CD4-positive, alpha-beta T cell (primary cell): ENCODE data around the gene FAM184B. TPM values are rescaled to one million over a fixed set of nuclear protein-coding genes. Genes with fewer than 3 reads are reported as not detected.

Experiments used
- ATAC-seq: fragments of 200-7000 bp; cut with Tn5 transposase; one replicate; pipeline ENCODE4 v1.10.0; 2022; ENCODE audit warnings: mild to moderate bottlenecking; ENCODE audit not compliant: poor library complexity
- CTCF ChIA-PET: fragments of 350-600 bp; sonication (Branson Sonifier 250); formaldehyde crosslinking; loops from one replicate; lab custom pipeline; 2021; ENCODE audit warnings: antibody characterized with exemption, inconsistent platforms; lab: Charles Lee
- POLR2A ChIA-PET: fragments of 350-600 bp; sonication (Branson Sonifier 250); formaldehyde crosslinking; loops from one replicate; lab custom pipeline; 2021; ENCODE audit warnings: antibody characterized with exemption, inconsistent platforms; lab: Charles Lee
- DNase-seq, 14 experiments: peaks; one replicate each; pipeline ENCODE4 v3.0.0-alpha.2; 2013 to 2020; ENCODE audit warnings: mixed read lengths in 2 of 14
- H3K27ac ChIP-seq, 2 donors: one replicate each; pipeline versions ENCODE4 v1.5.1 to v1.7.0; 2013; ENCODE audit warnings: low read length in 2 of 2, low read depth in 1 of 2, mild to moderate bottlenecking in 1 of 2
- H3K27me3 ChIP-seq, 2 experiments: 1 replicate in 1 of 2; 2 replicates in 1 of 2; pipeline versions ENCODE4 v1.6.1 to v1.7.0; 2013; ENCODE audit warnings: low read length in 2 of 2, control low read depth in 1 of 2, mild to moderate bottlenecking in 1 of 2, moderate library complexity in 1 of 2; ENCODE audit not compliant: insufficient read depth in 2 of 2, control insufficient read depth in 1 of 2
- H3K36me3 ChIP-seq: one replicate; pipeline ENCODE4 v1.6.1; 2013; ENCODE audit warnings: low read length, control low read depth; ENCODE audit not compliant: insufficient read depth
- H3K4me1 ChIP-seq: one replicate; pipeline ENCODE4 v1.6.1; 2013; ENCODE audit warnings: low read length, control low read depth; ENCODE audit not compliant: insufficient read depth
- H3K4me3 ChIP-seq: one replicate; pipeline ENCODE4 v1.5.1; 2013; ENCODE audit warnings: mild to moderate bottlenecking, low read length, moderate library complexity
- H3K9me3 ChIP-seq, 2 experiments: 1 replicate in 1 of 2; 2 replicates in 1 of 2; pipeline versions ENCODE4 v1.6.1 to v1.7.0; 2013; ENCODE audit warnings: low read length in 2 of 2, mild to moderate bottlenecking in 2 of 2, control low read depth in 1 of 2, moderate library complexity in 1 of 2; ENCODE audit not compliant: control insufficient read depth in 1 of 2, insufficient read depth in 1 of 2
- H3K27ac Mint-ChIP-seq: one replicate; pipeline ENCODE4 v1.8.0; 2020; ENCODE audit warnings: mixed read lengths
- H3K27me3 Mint-ChIP-seq: one replicate; pipeline ENCODE4 v1.8.0; 2021; ENCODE audit warnings: mixed read lengths
- H3K36me3 Mint-ChIP-seq: one replicate; pipeline ENCODE4 v1.8.0; 2021; ENCODE audit warnings: low read depth, mixed read lengths
- H3K4me1 Mint-ChIP-seq: one replicate; pipeline ENCODE4 v1.8.0; 2021; ENCODE audit warnings: low read depth, mixed read lengths
- H3K4me3 Mint-ChIP-seq: one replicate; pipeline ENCODE4 v1.8.0; 2020; ENCODE audit warnings: mild to moderate bottlenecking, mixed read lengths
- H3K9me3 Mint-ChIP-seq: one replicate; pipeline ENCODE4 v1.8.0; 2020; ENCODE audit warnings: mixed read lengths
- CTCF ChIP-seq: fragments of 200-600 bp; IDR thresholded peaks from one replicate; pipeline ENCODE4 v1.8.0; 2022; ENCODE audit warnings: antibody characterized with exemption, mild to moderate bottlenecking
- intact Hi-C, 2 experiments: fragments of 100-400 bp; cut with DNase I in 1 of 2; cut with micrococcal nuclease in 1 of 2; formaldehyde crosslinking; loops; one replicate each; pipeline versions ENCODE4 v1.15.1 to v1.9.0; 2023 to 2025; cut with DNase I, micrococcal nuclease
- total RNA-seq, 174 experiments: library from RNA in 2 of 174; stranded (reverse) in 2 of 174; gene quantifications; one replicate each; pipeline ENCODE4 v1.2.3 and lab custom pipeline; 2021 to 2026

FAM184B gene
- total RNA-seq, 2 experiments from 2014 or later, result not detected

GRCh38 chr4:17650406-17650805, 131.0 kb downstream of the FAM184B start:
- DNase-seq (no peak), ATAC-seq (no peak)
- Mint-ChIP-seq H3K4me3 (no peak overlapping the region), H3K36me3 (no peaks in the 10 kb centered on the region), H3K27ac (no peak overlapping the region), H3K4me1 (peaks cover 15% of the 10 kb centered on the region), H3K27me3 (no peaks in the 10 kb centered on the region), H3K9me3 (no peaks in the 10 kb centered on the region)
- H3K4me1 ChIP-seq, result peaks cover 16% of the 10 kb centered on the region
- H3K36me3 ChIP-seq, result no peaks in the 10 kb centered on the region
- no peaks in the 10 kb centered on the region for H3K9me3 ChIP-seq
- ChIA-PET POLR2A (interaction anchor here (1.1 kb wide), 1 partner anchor 36 kb away, joined by 5 read pairs; the partner anchor contains the start of gene MED28), CTCF (no interaction called here)
- TF ChIP-seq CTCF, result no peak
- H3K4me3 ChIP-seq, result no peak overlapping the region
- no peaks in the 10 kb centered on the region for H3K27me3 ChIP-seq
- H3K27ac ChIP-seq, result no peak overlapping the region
- intact Hi-C loops, result no loop called here

- H3K27ac Mint-ChIP-seq, result no peak overlapping the region
- H3K9me3 ChIP-seq, result peaks cover 0 to 7% of the 10 kb centered on the region in 2 experiments
- H3K36me3 Mint-ChIP-seq, result no peaks in the 10 kb centered on the region
- intact Hi-C loops, result no loop called here
- peaks cover 16% of the 10 kb centered on the region for H3K4me1 ChIP-seq
- no peak overlapping the region for H3K4me3 Mint-ChIP-seq
- no peaks in the 10 kb centered on the region for H3K27me3 Mint-ChIP-seq
- H3K36me3 ChIP-seq, result no peaks in the 10 kb centered on the region
- H3K4me3 ChIP-seq, result no peak overlapping the region
- DNase-seq, result no peak
- ChIA-PET CTCF (no interaction called here), POLR2A (no interaction called here)
- no peak overlapping the region for H3K27ac ChIP-seq
- H3K4me1 Mint-ChIP-seq, result peaks cover 15% of the 10 kb centered on the region
- ATAC-seq, result no peak
- TF ChIP-seq CTCF, result no peak
- no peaks in the 10 kb centered on the region for H3K27me3 ChIP-seq
- no peaks in the 10 kb centered on the region for H3K9me3 Mint-ChIP-seq
These were observed 133.5 kb downstream of the FAM184B start for GRCh38 chr4:17647927-17648326.

GRCh38 chr4:17647176-17647806, 134.1 kb downstream of the FAM184B start:
- CTCF ChIA-PET, result interaction anchor here (1.1 kb wide), 1 partner anchor 10 kb away, joined by 4 read pairs; no protein-coding TSS in a partner anchor

More at GRCh38 chr4:17647176-17647806, 134.1 kb downstream of the FAM184B start:
- H3K27me3 Mint-ChIP-seq, result no peaks in the 10 kb centered on the region
- no peak overlapping the region for H3K4me3 Mint-ChIP-seq
- H3K9me3 Mint-ChIP-seq, result no peaks in the 10 kb centered on the region
- no peak overlapping the region for H3K4me3 ChIP-seq
- no peaks in the 10 kb centered on the region for H3K27me3 ChIP-seq
- H3K9me3 ChIP-seq, result peaks cover 0 to 8% of the 10 kb centered on the region in 2 experiments
- ATAC-seq (no peak), DNase-seq (no peak)
- peaks cover 4% of the 10 kb centered on the region for H3K36me3 Mint-ChIP-seq
- no peaks in the 10 kb centered on the region for H3K36me3 ChIP-seq
- H3K27ac Mint-ChIP-seq, result no peak overlapping the region
- intact Hi-C loops, result no loop called here
- no peak for TF ChIP-seq CTCF
- POLR2A ChIA-PET, result no interaction called here
- H3K4me1 ChIP-seq, result peaks cover 16% of the 10 kb centered on the region
- H3K4me1 Mint-ChIP-seq, result peaks cover 15% of the 10 kb centered on the region
- H3K27ac ChIP-seq, result no peak overlapping the region
